Measurements from ENCODE around the gene RBP3.

Gene RBP3

GRCh38 chr10:47347303-47347675, 874 bp upstream of the RBP3 start:
- Histone ChIP-seq H3K9me3 (ENCODE audit: control insufficient read depth, insufficient read depth, low read depth, low read length) (no peaks in the 10 kb centered on the region), H3K4me1 (ENCODE audit: control insufficient read depth, insufficient read depth, low read length) (peaks cover 3% of the 10 kb centered on the region; the same call in 1 of the 2 replicates), H3K36me3 (ENCODE audit: control insufficient read depth in 2 of 2, insufficient read depth in 1 of 2, low read length in 2 of 2) (no peaks in the 10 kb centered on the region), H3K4me3 (ENCODE audit: low read depth, low read length) (no peak overlapping the region), H3K27ac (ENCODE audit: extremely low read depth, low read depth, low read length) (no peak overlapping the region)
- ChIA-PET POLR2A (no interaction called here), CTCF (interaction anchor here (0.5 to 1.3 kb wide), 6 partner anchors 8 to 354 kb away, joined by 3 to 4 read pairs (median 4); no protein-coding TSS in a partner anchor)
- no peak for TF ChIP-seq ZNF558 (tag by site-specific recombination; IDR thresholded peaks at IDR 0.05)
- TF ChIP-seq ZNF792 (tag by site-specific recombination; IDR thresholded peaks at IDR 0.05), result no peak
- no peak for TF ChIP-seq GLI2 (tag by site-specific recombination; IDR thresholded peaks at IDR 0.05; ENCODE audit: borderline replicate concordance, low read depth)
- no peak for TF ChIP-seq REPIN1 (tag by site-specific recombination; IDR thresholded peaks at IDR 0.05; ENCODE audit: low read depth)
- no peak for TF ChIP-seq ZNF169 (tag by site-specific recombination; IDR thresholded peaks at IDR 0.05)
- TF ChIP-seq ZNF140 (tag by site-specific recombination; IDR thresholded peaks at IDR 0.05), result no peak
- no peak for TF ChIP-seq ZNF146 (tag by site-specific recombination; IDR thresholded peaks at IDR 0.05)
- TF ChIP-seq ZFP37 (tag by site-specific recombination; IDR thresholded peaks at IDR 0.05), result no peak
- TF ChIP-seq ZNF600 (tag by site-specific recombination; IDR thresholded peaks at IDR 0.05), result no peak
- no peak for TF ChIP-seq ZNF2 (tag by site-specific recombination; IDR thresholded peaks at IDR 0.05)
- TF ChIP-seq ZNF768 (tag by site-specific recombination; IDR thresholded peaks at IDR 0.05), result no peak
- TF ChIP-seq ZNF585B (tag by site-specific recombination; IDR thresholded peaks at IDR 0.05), result no peak
- no peak for TF ChIP-seq SETDB1 (IDR thresholded peaks at IDR 0.05; ENCODE audit: insufficient read length, low read length)
- no peak for TF ChIP-seq KLF8 (tag by site-specific recombination; IDR thresholded peaks at IDR 0.05)
- TF ChIP-seq ZNF398 (tag by site-specific recombination; IDR thresholded peaks at IDR 0.05), result no peak
- TF ChIP-seq ZNF19 (tag by site-specific recombination; IDR thresholded peaks at IDR 0.05; ENCODE audit: low read depth), result no peak
- no peak for TF ChIP-seq HOXC10 (CRISPR knock-in tag; IDR thresholded peaks at IDR 0.05)
- TF ChIP-seq ZNF26 (tag by site-specific recombination; IDR thresholded peaks at IDR 0.05), result no peak
- no peak for TF ChIP-seq ZBTB8A (tag by site-specific recombination; IDR thresholded peaks at IDR 0.05)
- no peak for TF ChIP-seq ZNF830 (tag by site-specific recombination; IDR thresholded peaks at IDR 0.05; ENCODE audit: low read depth)

- Histone ChIP-seq H3K4me3 (ENCODE audit: low read depth, low read length) (no peak overlapping the region), H3K36me3 (ENCODE audit: control insufficient read depth in 2 of 2, insufficient read depth in 1 of 2, low read length in 2 of 2) (no peaks in the 10 kb centered on the region), H3K27ac (ENCODE audit: extremely low read depth, low read depth, low read length) (no peak overlapping the region), H3K9me3 (ENCODE audit: control insufficient read depth, insufficient read depth, low read depth, low read length) (no peaks in the 10 kb centered on the region), H3K4me1 (ENCODE audit: control insufficient read depth, insufficient read depth, low read length) (peaks cover 3% of the 10 kb centered on the region; the same call in 1 of the 2 replicates)
- POLR2A ChIA-PET, result no interaction called here
- no peak for TF ChIP-seq ZNF426 (tag by site-specific recombination; IDR thresholded peaks at IDR 0.05)
- CTCF ChIA-PET, result interaction anchor here (1.1 kb wide), 1 partner anchor 11 kb away, joined by 4 read pairs; no protein-coding TSS in a partner anchor
These were observed 703 bp downstream of the RBP3 start for GRCh38 chr10:47348661-47349470.

Data from HEK293 (cell line).